GM15510 (cell line): Measurements from ENCODE around the gene MRTFB.

Source experiments
- POLR2A ChIP-seq: IDR thresholded peaks from 3 replicates; pipeline ENCODE4 v1.6.1; 2011; ENCODE audit warnings: borderline replicate concordance; ENCODE audit not compliant: insufficient read length; ENCODE audit errors: extremely low read depth

MRTFB gene, protein sequence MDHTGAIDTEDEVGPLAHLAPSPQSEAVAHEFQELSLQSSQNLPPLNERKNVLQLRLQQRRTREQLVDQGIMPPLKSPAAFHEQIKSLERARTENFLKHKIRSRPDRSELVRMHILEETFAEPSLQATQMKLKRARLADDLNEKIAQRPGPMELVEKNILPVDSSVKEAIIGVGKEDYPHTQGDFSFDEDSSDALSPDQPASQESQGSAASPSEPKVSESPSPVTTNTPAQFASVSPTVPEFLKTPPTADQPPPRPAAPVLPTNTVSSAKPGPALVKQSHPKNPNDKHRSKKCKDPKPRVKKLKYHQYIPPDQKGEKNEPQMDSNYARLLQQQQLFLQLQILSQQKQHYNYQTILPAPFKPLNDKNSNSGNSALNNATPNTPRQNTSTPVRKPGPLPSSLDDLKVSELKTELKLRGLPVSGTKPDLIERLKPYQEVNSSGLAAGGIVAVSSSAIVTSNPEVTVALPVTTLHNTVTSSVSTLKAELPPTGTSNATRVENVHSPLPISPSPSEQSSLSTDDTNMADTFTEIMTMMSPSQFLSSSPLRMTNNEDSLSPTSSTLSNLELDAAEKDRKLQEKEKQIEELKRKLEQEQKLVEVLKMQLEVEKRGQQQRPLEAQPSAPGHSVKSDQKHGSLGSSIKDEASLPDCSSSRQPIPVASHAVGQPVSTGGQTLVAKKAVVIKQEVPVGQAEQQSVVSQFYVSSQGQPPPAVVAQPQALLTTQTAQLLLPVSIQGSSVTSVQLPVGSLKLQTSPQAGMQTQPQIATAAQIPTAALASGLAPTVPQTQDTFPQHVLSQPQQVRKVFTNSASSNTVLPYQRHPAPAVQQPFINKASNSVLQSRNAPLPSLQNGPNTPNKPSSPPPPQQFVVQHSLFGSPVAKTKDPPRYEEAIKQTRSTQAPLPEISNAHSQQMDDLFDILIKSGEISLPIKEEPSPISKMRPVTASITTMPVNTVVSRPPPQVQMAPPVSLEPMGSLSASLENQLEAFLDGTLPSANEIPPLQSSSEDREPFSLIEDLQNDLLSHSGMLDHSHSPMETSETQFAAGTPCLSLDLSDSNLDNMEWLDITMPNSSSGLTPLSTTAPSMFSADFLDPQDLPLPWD

DNA sequence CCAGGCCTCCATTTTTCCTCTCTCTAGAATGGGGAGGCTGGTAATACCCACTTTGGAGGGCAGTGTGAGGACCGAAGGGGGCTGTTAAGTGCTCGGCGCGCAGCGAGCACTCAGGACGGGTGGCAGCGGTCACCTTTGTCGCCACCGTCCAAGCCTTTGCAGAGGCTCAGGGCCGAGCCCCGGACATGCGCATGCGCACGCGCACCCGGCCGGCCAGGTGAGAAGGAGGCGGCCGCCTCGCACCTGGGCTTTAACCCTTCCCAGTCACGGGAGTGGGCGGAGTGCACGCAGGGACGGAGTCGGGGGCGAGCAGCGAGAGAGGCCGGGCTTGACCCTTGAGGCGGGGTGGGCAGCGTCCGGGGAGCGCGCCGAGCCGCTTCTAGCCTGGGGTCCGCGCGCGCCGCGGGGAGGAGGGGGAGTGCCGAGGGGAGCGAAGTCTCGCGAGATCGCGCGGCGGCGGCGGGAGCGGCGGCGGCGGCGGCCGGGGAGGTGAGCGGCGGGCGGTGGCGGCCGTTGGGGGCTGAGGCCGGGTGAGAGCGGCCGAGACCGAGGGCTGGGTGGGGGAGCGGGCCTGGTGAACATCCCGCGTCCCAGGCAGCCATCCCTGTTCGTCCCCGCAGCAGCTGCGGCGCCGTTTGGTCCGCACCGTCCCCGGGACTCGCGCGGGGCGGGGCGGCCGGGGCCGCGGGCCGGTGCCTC, at the start of gene MRTFB:
Gene MRTFB (plus strand): TSS at position 443 of the 699 bp plus-strand sequence. CDS start 69,288 bp downstream, outside the sequence.
- TF ChIP-seq POLR2A = peak; percentile 71

DNA sequence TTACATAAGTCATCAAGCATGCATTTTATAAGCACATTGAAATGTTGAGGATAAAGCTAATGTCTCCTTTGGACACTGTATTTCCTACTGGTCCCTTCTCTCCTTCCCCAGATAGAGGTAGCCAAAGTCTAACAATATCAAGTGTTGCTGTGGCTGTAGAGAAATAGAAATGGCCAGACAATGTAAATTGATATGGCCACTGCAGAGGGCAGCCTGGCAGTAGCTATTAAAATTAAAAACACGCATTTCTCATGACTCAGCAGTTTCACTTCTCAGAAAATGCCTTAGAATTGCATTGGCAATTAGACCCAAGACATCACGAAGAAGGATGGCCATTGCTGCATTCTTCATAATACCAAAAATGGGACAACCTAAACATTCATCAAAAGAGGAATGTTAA, 46.8 kb upstream of the MRTFB start:
- TF ChIP-seq POLR2A = no peak

DNA sequence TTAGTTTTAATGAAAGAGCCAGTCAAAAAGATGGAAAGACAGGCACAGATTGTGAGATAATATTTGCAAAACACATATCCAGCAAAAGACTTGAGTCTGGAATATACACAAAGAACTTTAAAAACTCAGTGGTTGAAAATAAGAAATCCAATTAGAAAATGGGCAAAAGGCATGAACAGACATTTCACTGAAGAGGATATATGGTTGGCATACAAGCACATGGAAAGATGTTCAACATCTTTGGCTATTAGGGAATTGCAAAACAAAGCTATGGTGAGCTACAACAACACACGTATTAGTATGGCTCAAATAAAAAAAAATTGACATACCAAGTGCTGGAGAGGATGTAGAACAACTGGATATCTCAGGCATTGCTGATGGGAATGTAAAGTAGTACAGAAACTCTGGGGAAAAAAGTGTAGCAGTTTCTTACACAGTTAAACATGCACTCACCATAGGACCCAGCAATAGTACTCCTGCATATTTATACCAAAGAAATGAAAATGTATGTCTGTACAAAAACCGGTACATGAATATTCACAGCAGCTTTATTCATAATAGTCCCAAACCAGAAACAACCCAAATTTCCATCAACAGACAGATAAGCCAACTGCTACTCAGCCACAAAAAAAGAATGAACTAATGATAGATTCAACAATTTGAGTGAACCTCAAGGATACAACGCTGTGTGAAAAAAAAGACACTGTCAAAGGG, 44.4 kb upstream of the MRTFB start:
- no peak for TF ChIP-seq POLR2A

DNA sequence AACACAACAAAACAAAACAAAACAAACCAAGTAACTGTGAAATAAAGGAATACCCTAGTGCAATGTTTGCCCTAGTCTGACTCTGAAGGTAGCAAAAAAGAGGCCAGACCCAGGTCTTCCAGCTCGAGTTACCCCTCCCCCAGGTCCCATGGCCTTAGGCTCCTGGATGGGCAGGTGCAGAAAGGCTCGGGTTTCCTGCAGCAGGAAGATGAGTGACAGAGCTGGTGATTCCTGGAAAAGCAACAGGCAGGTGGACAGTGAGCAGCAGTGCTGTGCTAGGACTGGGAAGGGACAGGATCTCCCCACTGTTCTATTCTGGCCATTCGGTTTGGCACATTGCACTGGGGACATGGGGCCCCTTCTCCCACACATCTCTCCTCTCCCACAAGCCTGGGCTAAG, 42.9 kb upstream of the MRTFB start:
- TF ChIP-seq POLR2A = no peak

DNA sequence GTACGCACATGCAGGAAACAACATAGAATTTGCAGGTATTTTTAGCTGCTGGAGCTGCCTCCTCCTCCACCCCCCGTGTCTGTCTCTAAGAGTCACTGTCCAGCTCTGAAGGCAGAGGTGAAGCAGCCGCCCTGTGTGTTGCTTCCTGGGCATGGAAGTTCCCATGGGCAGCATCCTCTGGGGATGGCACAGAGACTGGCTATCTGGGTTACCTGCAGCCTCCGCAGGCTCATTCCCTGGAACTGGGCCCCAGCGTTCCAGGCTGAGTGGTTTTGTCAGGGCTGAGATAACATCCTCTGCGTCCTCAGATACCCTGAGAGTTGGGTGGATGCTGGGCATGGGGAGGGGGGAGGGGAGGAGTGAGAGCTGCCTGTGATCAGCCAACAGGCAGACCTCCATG, 41.5 kb upstream of the MRTFB start:
- TF ChIP-seq POLR2A = no peak

DNA sequence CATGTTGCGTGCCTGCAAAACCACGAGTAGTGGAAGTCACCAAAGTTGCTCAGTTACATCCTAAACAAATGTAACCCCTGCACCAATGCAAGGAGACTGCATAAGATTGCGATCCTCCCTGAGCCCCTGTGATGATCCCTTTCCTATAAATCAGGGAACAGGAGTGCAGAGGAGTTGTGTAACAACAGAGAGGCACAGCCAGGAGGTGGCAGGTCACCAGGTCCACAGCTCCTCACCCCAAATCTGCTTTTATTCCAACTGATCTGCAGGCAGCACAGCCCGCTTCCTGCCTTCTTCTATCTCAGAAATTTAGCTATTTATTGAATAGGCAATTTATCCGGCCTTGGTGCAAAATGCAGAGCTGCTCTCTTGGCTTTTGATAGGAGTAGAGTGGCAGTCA, 36.0 kb upstream of the MRTFB start:
- no peak for TF ChIP-seq POLR2A

DNA sequence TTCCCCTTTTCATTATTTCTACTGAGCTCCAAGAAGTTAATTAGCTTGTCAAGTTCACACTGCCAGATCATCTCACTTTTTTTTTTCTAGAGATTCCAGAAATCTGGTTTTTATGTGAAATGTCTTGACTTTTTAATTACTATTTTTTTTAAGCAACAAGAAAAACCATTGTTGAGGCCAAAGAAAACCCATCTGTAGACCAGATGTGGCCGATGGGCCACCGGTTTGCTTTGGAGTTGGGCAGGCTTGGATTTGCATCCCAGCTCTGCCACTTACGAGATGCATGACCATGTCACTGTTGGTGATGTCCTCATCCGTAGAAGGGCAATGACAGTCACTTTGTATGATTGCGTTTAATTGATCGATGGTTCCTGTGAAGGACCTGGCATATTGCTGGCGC, 34.2 kb upstream of the MRTFB start:
- no peak for TF ChIP-seq POLR2A

DNA sequence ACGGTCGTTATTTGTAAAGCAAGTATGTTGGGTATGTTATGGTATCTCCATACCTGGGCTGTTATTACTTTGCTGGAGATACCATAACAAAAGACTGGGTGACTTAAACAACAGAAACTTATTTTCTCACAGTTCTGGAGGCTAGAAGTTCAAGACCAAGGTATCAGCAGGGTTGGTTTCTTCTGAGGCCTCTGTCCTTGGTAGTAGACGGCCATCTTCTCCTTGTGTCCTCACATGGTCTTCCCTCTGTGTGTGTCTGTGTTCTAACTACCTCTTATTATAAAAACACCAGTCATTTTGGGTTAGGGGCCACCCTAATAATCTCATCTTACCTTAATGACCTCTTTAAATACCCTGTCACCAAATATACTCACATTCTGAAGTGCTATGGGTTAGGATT, 33.2 kb upstream of the MRTFB start:
- TF ChIP-seq POLR2A = no peak

DNA sequence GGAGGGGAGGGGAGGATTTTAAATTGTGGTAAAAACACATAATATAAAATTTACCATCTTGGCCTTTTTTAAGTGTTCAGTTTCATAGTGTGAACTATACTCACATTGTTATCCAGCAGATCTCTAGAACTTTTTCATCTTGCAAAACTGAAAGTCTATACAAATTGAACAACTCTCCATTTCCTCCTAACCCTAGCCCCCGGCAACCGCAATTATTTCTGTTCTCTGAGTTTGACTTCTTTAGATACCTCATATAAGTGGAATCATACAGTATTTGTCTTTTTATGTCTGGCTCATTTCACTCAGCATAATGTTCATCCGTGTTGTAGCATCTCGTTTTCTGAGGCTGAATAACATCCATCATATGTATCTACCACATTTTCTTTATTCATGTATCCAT, 30.0 kb upstream of the MRTFB start:
- no peak for TF ChIP-seq POLR2A

DNA sequence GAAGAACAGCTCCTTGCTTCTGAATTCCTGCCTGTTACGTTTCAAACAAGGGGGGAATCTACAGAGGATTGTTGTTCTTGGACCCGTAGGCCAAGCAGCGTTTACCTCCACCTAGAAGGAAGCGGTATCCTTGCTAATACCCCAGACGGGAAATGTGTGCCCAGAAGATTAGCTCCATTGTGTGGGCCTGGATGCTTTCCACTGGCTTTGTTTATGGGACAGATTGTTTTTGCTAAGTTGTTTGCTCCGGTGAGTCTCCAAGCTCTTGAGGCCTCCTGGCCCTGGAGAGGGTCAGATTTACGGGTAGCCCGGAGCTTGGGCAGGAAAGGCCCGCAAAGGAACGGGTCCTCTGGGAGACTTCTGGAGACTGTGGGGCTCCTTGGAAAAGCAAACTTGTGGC, 28.4 kb upstream of the MRTFB start:
- no peak for TF ChIP-seq POLR2A

DNA sequence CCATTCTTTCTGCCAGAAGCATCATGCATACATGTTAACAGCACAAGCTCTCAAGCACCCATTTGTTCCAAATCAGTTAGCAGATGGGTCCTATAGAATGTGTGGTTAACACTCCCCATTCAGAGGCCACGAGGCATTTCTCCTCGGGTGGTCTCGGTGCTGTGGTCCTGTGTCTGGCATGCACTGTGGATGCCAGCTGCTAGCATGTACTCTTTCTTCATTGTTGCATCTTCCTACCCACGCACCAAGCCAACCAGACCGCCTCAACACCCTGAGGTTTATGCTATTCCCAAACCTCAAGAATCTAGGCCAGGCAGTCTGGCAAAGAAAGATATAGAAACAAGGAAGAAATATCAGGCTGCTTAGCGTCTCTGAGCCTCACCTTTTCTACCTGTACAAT, 27.8 kb upstream of the MRTFB start:
- TF ChIP-seq POLR2A = no peak

DNA sequence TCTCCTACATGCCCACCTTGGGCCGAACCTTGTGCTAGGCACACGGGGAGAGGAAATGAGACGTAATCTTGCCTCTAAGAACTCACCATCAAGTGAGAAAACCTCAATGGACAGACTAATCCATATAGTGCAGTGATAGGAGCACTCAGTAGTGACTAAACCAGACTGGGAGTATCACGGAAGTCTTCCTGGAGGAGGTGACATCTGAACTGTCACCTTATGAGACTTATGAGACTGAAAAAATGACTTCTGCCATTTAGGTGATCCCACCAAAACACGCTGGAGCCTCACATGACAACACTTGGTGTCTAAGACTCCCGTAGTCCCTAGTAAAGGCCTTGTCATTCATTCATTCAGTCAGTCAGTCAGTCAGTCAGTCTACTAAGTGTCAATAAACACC, 27.3 kb upstream of the MRTFB start:
- no peak for TF ChIP-seq POLR2A

DNA sequence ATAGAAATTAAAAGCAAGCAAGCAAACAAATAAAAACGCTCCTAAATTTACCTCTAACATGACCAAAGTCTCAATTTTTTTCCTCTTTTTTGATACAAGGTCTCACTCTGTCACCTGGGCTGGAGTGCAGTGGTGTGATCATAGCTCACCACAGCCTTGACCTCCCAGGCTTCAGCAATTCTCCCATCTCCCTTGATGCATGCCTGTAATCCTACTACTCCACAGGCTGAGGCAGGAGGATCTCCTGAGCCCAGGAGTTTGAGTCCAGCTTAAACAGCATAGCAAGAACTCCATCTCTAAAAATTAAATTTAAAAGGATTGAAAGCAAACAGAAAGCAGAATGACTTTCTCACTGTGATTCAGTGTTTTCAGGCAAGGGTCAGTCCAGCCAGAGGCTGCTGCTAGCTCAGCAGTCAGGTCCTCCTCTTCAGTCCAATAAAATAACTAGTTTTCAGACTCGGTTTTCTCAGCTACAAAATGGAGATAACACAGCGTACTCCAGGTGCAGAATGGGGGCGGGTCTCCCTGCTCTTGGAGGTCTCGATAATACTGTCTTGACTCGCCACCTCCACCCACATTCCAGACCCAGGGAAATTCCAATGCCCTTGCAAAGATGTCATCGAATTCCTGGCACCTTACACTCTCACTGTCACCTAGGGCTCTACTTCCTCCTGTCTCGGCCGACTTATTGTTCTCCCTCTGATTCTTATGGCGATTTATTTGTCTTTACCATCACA, 20.7 kb upstream of the MRTFB start:
- no peak for TF ChIP-seq POLR2A
